NCI-H2227 (cell line): Measurements from ENCODE around the gene FRAS1.

Experiments
- DNase-seq: peaks from one replicate; lab custom pipeline; 2025; ENCODE audit not compliant: unreplicated experiment; lab: John Stamatoyannopoulos, UW

Gene FRAS1

GRCh38 chr4:78567500-78568060, 510.5 kb downstream of the FRAS1 start:
- no peak for DNase-seq

- no peak for DNase-seq
Observed at GRCh38 chr4:78568640-78569305, 511.6 kb downstream of the FRAS1 start.

GRCh38 chr4:78569306-78569821, 512.2 kb downstream of the FRAS1 start:
- no peak for DNase-seq

DNA sequence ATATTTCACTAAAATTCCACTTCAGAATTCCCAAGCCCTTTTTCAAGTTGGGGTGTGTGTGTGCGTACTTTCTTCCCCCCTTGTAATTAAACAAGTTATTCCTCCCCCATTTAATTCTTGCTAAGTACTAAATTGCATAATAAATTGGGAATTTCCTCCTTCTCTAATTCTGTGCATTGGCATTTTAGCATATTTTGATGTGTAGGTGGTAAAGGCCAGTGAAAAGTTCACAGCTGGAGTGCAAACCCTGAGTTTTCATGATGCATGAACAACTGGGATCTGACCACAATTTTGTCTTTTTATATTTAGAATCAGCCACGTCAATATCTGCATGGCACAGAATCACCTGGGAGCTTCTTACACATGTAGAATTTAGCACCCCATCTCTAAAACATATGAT, 513.0 kb downstream of the FRAS1 start:
- no peak for DNase-seq

DNA sequence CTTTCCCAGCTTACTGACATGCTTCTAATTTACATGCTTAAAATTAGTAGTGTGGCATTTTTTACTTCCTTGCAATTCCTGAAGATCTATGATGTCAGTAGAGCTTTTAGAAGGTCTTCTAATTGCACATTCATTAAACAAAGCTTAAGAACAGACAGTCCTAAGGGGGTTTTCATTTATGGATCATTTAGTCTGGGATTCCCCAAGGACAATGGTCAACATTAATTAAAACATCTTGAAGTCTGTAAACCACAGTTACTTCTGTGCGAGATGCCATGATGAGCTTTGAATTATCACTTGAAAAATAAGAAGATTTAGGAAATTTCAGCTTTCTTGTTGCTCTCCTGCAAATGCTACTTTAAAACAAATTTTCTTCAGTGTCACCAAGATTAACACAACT, 514.7 kb downstream of the FRAS1 start:
- DNase-seq: no peak

DNA sequence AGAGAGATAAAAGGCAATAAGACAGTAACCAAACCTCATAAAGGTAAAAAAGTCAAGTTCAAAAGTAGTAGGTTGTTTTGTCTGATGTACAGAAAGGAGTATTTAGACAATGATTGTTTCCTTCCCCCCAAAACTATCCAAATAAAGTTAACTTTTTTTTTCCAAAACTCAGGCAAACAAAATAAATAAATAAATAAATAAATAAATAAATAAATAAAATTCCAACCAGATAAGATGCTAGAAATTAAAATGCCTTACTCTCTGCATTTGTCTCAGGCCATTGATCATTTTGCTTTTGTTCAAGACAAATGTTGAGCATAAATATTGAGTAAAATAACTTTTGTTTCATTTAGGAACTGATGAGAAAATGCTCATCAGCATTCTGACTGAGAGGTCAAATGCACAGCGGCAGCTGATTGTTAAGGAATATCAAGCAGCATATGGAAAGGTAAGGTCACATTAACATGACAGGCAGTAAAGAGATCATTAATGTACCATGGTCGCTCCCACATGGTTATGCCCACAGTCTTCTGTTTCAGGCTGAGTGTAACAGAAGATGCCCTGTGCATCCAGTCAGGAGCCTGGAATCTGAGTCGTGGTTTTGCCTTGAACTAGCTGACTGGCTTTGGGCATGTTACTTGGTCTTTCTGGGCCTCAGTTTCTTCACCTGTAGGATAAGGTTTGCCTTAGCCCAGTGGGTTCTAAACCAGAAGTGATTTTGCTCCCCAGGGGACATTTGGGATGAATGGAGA, 521.7 kb downstream of the FRAS1 start:
- DNase-seq: no peak

DNA sequence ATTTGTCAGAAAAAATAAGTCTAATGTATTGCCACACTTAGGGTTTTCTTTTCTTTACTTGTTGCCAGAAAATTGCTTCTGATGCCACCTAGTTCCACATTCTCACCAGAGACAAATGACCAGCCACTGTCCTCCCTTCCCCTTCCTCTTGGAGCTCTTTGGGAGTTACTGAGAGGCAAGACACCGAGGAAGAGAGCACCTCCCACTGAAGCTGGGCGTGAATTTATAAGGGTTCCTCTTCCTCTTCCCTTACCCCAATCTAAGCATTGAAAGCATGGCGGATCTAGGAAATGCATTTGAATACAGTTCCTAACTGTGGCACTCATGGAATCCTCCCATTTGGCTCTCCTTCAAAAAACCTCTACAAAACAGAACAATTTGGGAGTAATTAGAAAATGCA, 524.5 kb downstream of the FRAS1 start:
- no peak for DNase-seq

- DNase-seq: no peak
Observed at GRCh38 chr4:78584863-78585547, 527.9 kb downstream of the FRAS1 start.

- DNase-seq: no peak
Observed at GRCh38 chr4:78585633-78586032, 528.5 kb downstream of the FRAS1 start.

- no peak for DNase-seq
Observed at GRCh38 chr4:78588894-78589545, 531.9 kb downstream of the FRAS1 start.

GRCh38 chr4:78591404-78591803, 534.3 kb downstream of the FRAS1 start:
- DNase-seq: no peak

DNA sequence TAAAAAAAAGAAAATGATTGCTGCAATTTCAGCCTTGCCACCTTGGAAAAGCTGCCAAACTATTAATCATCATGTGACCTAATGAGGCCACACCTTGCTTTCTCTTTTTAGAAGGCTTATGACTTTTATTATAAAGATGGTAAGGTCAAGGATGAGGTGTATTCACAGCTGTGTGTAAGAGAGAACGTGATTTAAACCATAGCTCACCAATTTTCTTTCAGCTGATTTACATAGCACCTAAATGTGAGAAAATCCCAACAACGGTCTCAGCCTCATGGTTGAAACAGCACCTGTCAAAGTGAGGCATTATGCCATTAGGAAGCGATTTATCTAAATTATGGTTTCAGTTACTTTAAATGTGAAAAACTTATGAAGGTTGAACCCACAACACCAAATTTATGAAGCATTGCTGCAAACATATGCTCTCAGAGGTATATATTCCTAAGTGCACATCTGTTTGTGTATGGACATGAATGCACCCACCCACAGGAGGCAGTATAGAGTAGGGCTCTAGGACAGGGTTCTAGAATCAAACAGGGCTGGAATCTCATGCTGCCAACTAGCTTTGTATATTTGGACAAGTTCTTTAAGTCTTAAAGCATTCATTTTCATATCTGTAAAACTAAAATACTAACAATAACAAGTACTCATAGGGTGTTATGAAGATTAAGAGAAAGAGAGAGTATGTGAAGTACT, 535.1 kb downstream of the FRAS1 start:
- DNase-seq: no peak
